Measurements from ENCODE around the gene USP35.
"Not testable (repeated sequence)": the region's sequence is repeated elsewhere in the genome, so short reads cannot be mapped to it uniquely, and the experiment has no call there.

Gene USP35

GRCh38 chr11:78168539-78169477 lies 19.9 kb upstream of the USP35 start:
- DNase-seq (ENCODE audit: low read depth): no peak

GRCh38 chr11:78170413-78170812 lies 18.3 kb upstream of the USP35 start:
- DNase-seq (ENCODE audit: low read depth): no peak

- no peak for DNase-seq (ENCODE audit: low read depth)
Measured at GRCh38 chr11:78170874-78171549, 17.7 kb upstream of the USP35 start.

GRCh38 chr11:78171951-78172350 lies 16.8 kb upstream of the USP35 start:
- DNase-seq (ENCODE audit: low read depth): no peak

- not testable (repeated sequence) for DNase-seq (ENCODE audit: low read depth)
Measured at GRCh38 chr11:78175862-78176261, 12.9 kb upstream of the USP35 start.

GRCh38 chr11:78176605-78177141 lies 12.0 kb upstream of the USP35 start:
- DNase-seq (ENCODE audit: low read depth): no peak

- DNase-seq (ENCODE audit: low read depth): no peak
Measured at GRCh38 chr11:78177216-78177615, 11.5 kb upstream of the USP35 start.

- no peak for DNase-seq (ENCODE audit: low read depth)
Measured at GRCh38 chr11:78179459-78180071, 9.2 kb upstream of the USP35 start.

- DNase-seq (ENCODE audit: low read depth): no peak
Measured at GRCh38 chr11:78180751-78181150, 8.0 kb upstream of the USP35 start.

GRCh38 chr11:78181185-78181584 lies 7.5 kb upstream of the USP35 start:
- no peak for DNase-seq (ENCODE audit: low read depth)

- no peak for DNase-seq (ENCODE audit: low read depth)
Measured at GRCh38 chr11:78187366-78188285, 1.1 kb upstream of the USP35 start.

- no peak for DNase-seq (ENCODE audit: low read depth)
Measured at GRCh38 chr11:78189174-78189724, 530 bp downstream of the USP35 start.

GRCh38 chr11:78189851-78190250 lies 1.1 kb downstream of the USP35 start:
- no peak for DNase-seq (ENCODE audit: low read depth)

GRCh38 chr11:78190374-78190773 lies 1.7 kb downstream of the USP35 start:
- no peak for DNase-seq (ENCODE audit: low read depth)

- DNase-seq (ENCODE audit: low read depth): no peak
Measured at GRCh38 chr11:78190871-78191538, 2.3 kb downstream of the USP35 start.

- DNase-seq (ENCODE audit: low read depth): no peak
Measured at GRCh38 chr11:78192223-78192719, 3.6 kb downstream of the USP35 start.

GRCh38 chr11:78192911-78193351 lies 4.2 kb downstream of the USP35 start:
- DNase-seq (ENCODE audit: low read depth): no peak

GRCh38 chr11:78193806-78194205 lies 5.1 kb downstream of the USP35 start:
- DNase-seq (ENCODE audit: low read depth): no peak

GRCh38 chr11:78194490-78194889 lies 5.8 kb downstream of the USP35 start:
- no peak for DNase-seq (ENCODE audit: low read depth)

- no peak for DNase-seq (ENCODE audit: low read depth)
Measured at GRCh38 chr11:78195917-78196560, 7.3 kb downstream of the USP35 start.

Data from non-pigmented ciliary epithelial cell (primary cell).